NCI-H69 (cell line): ENCODE results near the gene ZMAT5.

ENCODE experiments used
- DNase-seq: peaks from one replicate; lab custom pipeline; 2025; lab: John Stamatoyannopoulos, UW

Gene ZMAT5

GRCh38 chr22:29706486-29706885 is 60.3 kb downstream of the ZMAT5 start:
- peak; percentile 91 for DNase-seq

GRCh38 chr22:29705651-29706050 is 61.2 kb downstream of the ZMAT5 start:
- no peak for DNase-seq

GRCh38 chr22:29704528-29705285 is 62.1 kb downstream of the ZMAT5 start:
- DNase-seq = peak; percentile 87

- peak; percentile 49 for DNase-seq
These were observed 63.1 kb downstream of the ZMAT5 start for GRCh38 chr22:29703569-29704195.

- peak; percentile 94 for DNase-seq
These were observed 63.8 kb downstream of the ZMAT5 start for GRCh38 chr22:29702931-29703501.

- peak; percentile 95 for DNase-seq
These were observed 64.5 kb downstream of the ZMAT5 start for GRCh38 chr22:29702000-29702930.

GRCh38 chr22:29701155-29701999 is 65.4 kb downstream of the ZMAT5 start:
- peak; percentile 96 for DNase-seq

GRCh38 chr22:29700900-29701154 is 66.0 kb downstream of the ZMAT5 start:
- DNase-seq = peak; percentile 97

GRCh38 chr22:29700206-29700899 is 66.5 kb downstream of the ZMAT5 start:
- peak; percentile 87 for DNase-seq

- peak; percentile 88 for DNase-seq
These were observed 68.8 kb downstream of the ZMAT5 start for GRCh38 chr22:29697853-29698598.

GRCh38 chr22:29695129-29695926 is 71.5 kb downstream of the ZMAT5 start:
- DNase-seq = peak; percentile 97

GRCh38 chr22:29693671-29694070 is 73.1 kb downstream of the ZMAT5 start:
- DNase-seq = no peak

GRCh38 chr22:29693161-29693560 is 73.6 kb downstream of the ZMAT5 start:
- peak; percentile 29 for DNase-seq

GRCh38 chr22:29692327-29692640 is 74.5 kb downstream of the ZMAT5 start:
- peak; percentile 68 for DNase-seq

- DNase-seq = peak; percentile 100
These were observed 75.0 kb downstream of the ZMAT5 start for GRCh38 chr22:29691636-29692326.

- DNase-seq = peak; percentile 56
These were observed 76.3 kb downstream of the ZMAT5 start for GRCh38 chr22:29690476-29690875.

- DNase-seq = peak; percentile 89
These were observed 77.0 kb downstream of the ZMAT5 start for GRCh38 chr22:29689880-29690213.

GRCh38 chr22:29689206-29689879 is 77.5 kb downstream of the ZMAT5 start:
- DNase-seq = peak; percentile 79
